Activated CD4-positive, alpha-beta T cell treated with anti-CD3 and anti-CD28 coated beads for 36 hours (primary cell): ENCODE measurements around the gene CHST3. TPM values are rescaled to one million over a fixed set of nuclear protein-coding genes. Genes with fewer than 3 reads are reported as not detected.

Experiments
- ATAC-seq: fragments of 200-7000 bp; cut with Tn5 transposase; one replicate; pipeline ENCODE4 v1.10.0; 2021; ENCODE audit warnings: mild to moderate bottlenecking, moderate library complexity
- CTCF ChIA-PET: fragments of 350-600 bp; sonication (Branson Sonifier 250); formaldehyde crosslinking; loops from one replicate; lab custom pipeline; 2021; ENCODE audit warnings: antibody characterized with exemption; lab: Charles Lee
- POLR2A ChIA-PET: fragments of 350-600 bp; sonication (Branson Sonifier 250); formaldehyde crosslinking; loops from one replicate; lab custom pipeline; 2021; ENCODE audit warnings: antibody characterized with exemption, inconsistent platforms; lab: Charles Lee
- DNase-seq: peaks from one replicate; pipeline ENCODE4 v3.0.0-alpha.2; 2020
- H3K27ac Mint-ChIP-seq: one replicate; pipeline ENCODE4 v1.8.0; 2021; ENCODE audit warnings: mixed read lengths
- H3K27me3 Mint-ChIP-seq: one replicate; pipeline ENCODE4 v1.8.0; 2021; ENCODE audit warnings: mixed read lengths
- H3K36me3 Mint-ChIP-seq: one replicate; pipeline ENCODE4 v1.8.0; 2021; ENCODE audit warnings: low read depth, mixed read lengths
- H3K4me1 Mint-ChIP-seq: one replicate; pipeline ENCODE4 v1.8.0; 2021; ENCODE audit warnings: mixed read lengths
- H3K4me3 Mint-ChIP-seq: one replicate; pipeline ENCODE4 v1.8.0; 2021; ENCODE audit warnings: mild to moderate bottlenecking, moderate library complexity, mixed read lengths
- H3K9me3 Mint-ChIP-seq: one replicate; pipeline ENCODE4 v1.8.0; 2021; ENCODE audit warnings: low read depth, mixed read lengths
- intact Hi-C, 2 experiments: fragments of 100-400 bp; cut with DNase I in 1 of 2; cut with micrococcal nuclease in 1 of 2; formaldehyde crosslinking; loops; one replicate each; pipeline versions ENCODE4 v1.14.2 to v1.15.1; 2022 to 2024; cut with DNase I, micrococcal nuclease
- total RNA-seq, 2 experiments: library from RNA; stranded (reverse); gene quantifications; one replicate each; pipeline ENCODE4 v1.2.3, GENCODE V29; 2021

The CHST3 gene
- total RNA-seq, 2 experiments from 2014 or later = 0.46 to 0.47 TPM

GRCh38 chr10:72014785-72015480 is 50.7 kb downstream of the CHST3 start:
- POLR2A ChIA-PET = no interaction called here
- H3K27me3 Mint-ChIP-seq = no peaks in the 10 kb centered on the region
- H3K27ac Mint-ChIP-seq = no peak overlapping the region
- DNase-seq (no peak), ATAC-seq (no peak)
- CTCF ChIA-PET = interaction anchor here (0.9 kb wide), 1 partner anchor 117 kb away, joined by 4 read pairs; no protein-coding TSS in a partner anchor
- no peaks in the 10 kb centered on the region for H3K4me1 Mint-ChIP-seq
- no peaks in the 10 kb centered on the region for H3K36me3 Mint-ChIP-seq
- no peak overlapping the region for H3K4me3 Mint-ChIP-seq
- intact Hi-C loops = no loop called here
- no peaks in the 10 kb centered on the region for H3K9me3 Mint-ChIP-seq

- no peak overlapping the region for H3K27ac Mint-ChIP-seq
- CTCF ChIA-PET = interaction anchor here (0.9 to 1.0 kb wide), 2 partner anchors 31 to 118 kb away, joined by 3 to 4 read pairs; no protein-coding TSS in a partner anchor
- H3K4me1 Mint-ChIP-seq = no peaks in the 10 kb centered on the region
- no peak for ATAC-seq
- H3K27me3 Mint-ChIP-seq = no peaks in the 10 kb centered on the region
- POLR2A ChIA-PET = no interaction called here
- intact Hi-C loops = no loop called here
- H3K4me3 Mint-ChIP-seq = no peak overlapping the region
- H3K36me3 Mint-ChIP-seq = no peaks in the 10 kb centered on the region
- no peak for DNase-seq
- no peaks in the 10 kb centered on the region for H3K9me3 Mint-ChIP-seq
These were observed 51.6 kb downstream of the CHST3 start for GRCh38 chr10:72015841-72016240.

- no peak for DNase-seq
- H3K4me1 Mint-ChIP-seq = no peaks in the 10 kb centered on the region
- H3K4me3 Mint-ChIP-seq = no peak overlapping the region
- H3K9me3 Mint-ChIP-seq = no peaks in the 10 kb centered on the region
- no peak overlapping the region for H3K27ac Mint-ChIP-seq
- H3K36me3 Mint-ChIP-seq = no peaks in the 10 kb centered on the region
- intact Hi-C loops = no loop called here
- ChIA-PET POLR2A (no interaction called here), CTCF (interaction anchor here (2.7 kb wide), 1 partner anchor 32 kb away, joined by 7 read pairs; no protein-coding TSS in a partner anchor)
- no peak for ATAC-seq
- H3K27me3 Mint-ChIP-seq = no peaks in the 10 kb centered on the region
These were observed 52.6 kb downstream of the CHST3 start for GRCh38 chr10:72016608-72017300.

GRCh38 chr10:72019085-72019876 is 55.1 kb downstream of the CHST3 start:
- Mint-ChIP-seq H3K4me1 (no peaks in the 10 kb centered on the region), H3K27me3 (no peaks in the 10 kb centered on the region), H3K27ac (no peak overlapping the region), H3K4me3 (no peak overlapping the region), H3K9me3 (no peaks in the 10 kb centered on the region), H3K36me3 (no peaks in the 10 kb centered on the region)
- intact Hi-C loops = no loop called here
- CTCF ChIA-PET = interaction anchor here (0.6 to 2.7 kb wide), 2 partner anchors 29 to 700 kb away, joined by 3 to 7 read pairs; partner anchors contain the start of gene SLC29A3
- no peak for ATAC-seq
- POLR2A ChIA-PET = no interaction called here
- no peak for DNase-seq

GRCh38 chr10:72020914-72021809 is 57.0 kb downstream of the CHST3 start:
- no peak for ATAC-seq
- H3K27ac Mint-ChIP-seq = no peak overlapping the region

GRCh38 chr10:72022228-72022627 is 58.0 kb downstream of the CHST3 start:
- intact Hi-C loops = no loop called here
- no peak for ATAC-seq
- no peaks in the 10 kb centered on the region for H3K9me3 Mint-ChIP-seq
- H3K4me3 Mint-ChIP-seq = no peak overlapping the region
- H3K27ac Mint-ChIP-seq = no peak overlapping the region
- H3K27me3 Mint-ChIP-seq = no peaks in the 10 kb centered on the region
- no peaks in the 10 kb centered on the region for H3K36me3 Mint-ChIP-seq
- DNase-seq = no peak
- ChIA-PET CTCF (interaction anchor here (0.6 to 1.0 kb wide), 2 partner anchors 58 to 452 kb away, joined by 3 to 4 read pairs; no protein-coding TSS in a partner anchor), POLR2A (no interaction called here)
- H3K4me1 Mint-ChIP-seq = no peaks in the 10 kb centered on the region

More at GRCh38 chr10:72020914-72021809, 57.0 kb downstream of the CHST3 start:
- DNase-seq = no peak
- Mint-ChIP-seq H3K4me3 (no peak overlapping the region), H3K27me3 (no peaks in the 10 kb centered on the region), H3K36me3 (no peaks in the 10 kb centered on the region), H3K4me1 (no peaks in the 10 kb centered on the region), H3K9me3 (no peaks in the 10 kb centered on the region)
- intact Hi-C loops = no loop called here
- POLR2A ChIA-PET = no interaction called here
- CTCF ChIA-PET = interaction anchor here (0.6 kb wide), 1 partner anchor 451 kb away, joined by 4 read pairs; no protein-coding TSS in a partner anchor

GRCh38 chr10:72024596-72024995 is 60.4 kb downstream of the CHST3 start:
- Mint-ChIP-seq H3K4me3 (no peak overlapping the region), H3K36me3 (no peaks in the 10 kb centered on the region), H3K9me3 (no peaks in the 10 kb centered on the region), H3K27me3 (no peaks in the 10 kb centered on the region), H3K4me1 (peaks cover 7% of the 10 kb centered on the region), H3K27ac (no peak overlapping the region)
- POLR2A ChIA-PET = no interaction called here
- CTCF ChIA-PET = no interaction called here
- ATAC-seq = no peak
- DNase-seq = no peak
- intact Hi-C loops = no loop called here

- no peak for ATAC-seq
- H3K27me3 Mint-ChIP-seq = peaks cover under 1% of the 10 kb centered on the region
- H3K4me3 Mint-ChIP-seq = no peak overlapping the region
- ChIA-PET CTCF (no interaction called here), POLR2A (no interaction called here)
- peaks cover 7% of the 10 kb centered on the region for H3K4me1 Mint-ChIP-seq
- intact Hi-C loops = no loop called here
- no peak for DNase-seq
- no peaks in the 10 kb centered on the region for H3K9me3 Mint-ChIP-seq
- no peak overlapping the region for H3K27ac Mint-ChIP-seq
- no peaks in the 10 kb centered on the region for H3K36me3 Mint-ChIP-seq
These were observed 61.2 kb downstream of the CHST3 start for GRCh38 chr10:72025400-72025799.

GRCh38 chr10:72025832-72026231 is 61.6 kb downstream of the CHST3 start:
- peaks cover 2% of the 10 kb centered on the region for H3K27me3 Mint-ChIP-seq
- no peaks in the 10 kb centered on the region for H3K36me3 Mint-ChIP-seq
- no peak overlapping the region for H3K27ac Mint-ChIP-seq
- DNase-seq (no peak), ATAC-seq (no peak)
- ChIA-PET CTCF (interaction anchor here (0.8 to 0.9 kb wide), 2 partner anchors 14 to 758 kb away, joined by 3 read pairs; no protein-coding TSS in a partner anchor), POLR2A (no interaction called here)
- H3K9me3 Mint-ChIP-seq = no peaks in the 10 kb centered on the region
- peaks cover 7% of the 10 kb centered on the region for H3K4me1 Mint-ChIP-seq
- intact Hi-C loops = no loop called here
- H3K4me3 Mint-ChIP-seq = no peak overlapping the region

GRCh38 chr10:72026278-72027111 is 62.3 kb downstream of the CHST3 start:
- H3K27me3 Mint-ChIP-seq = peaks cover 2% of the 10 kb centered on the region
- intact Hi-C loops = no loop called here
- H3K9me3 Mint-ChIP-seq = no peaks in the 10 kb centered on the region
- H3K27ac Mint-ChIP-seq = no peak overlapping the region
- peaks cover 7% of the 10 kb centered on the region for H3K4me1 Mint-ChIP-seq
- POLR2A ChIA-PET = no interaction called here
- CTCF ChIA-PET = interaction anchor here (0.6 to 0.9 kb wide), 3 partner anchors 14 to 759 kb away, joined by 3 read pairs; no protein-coding TSS in a partner anchor
- H3K36me3 Mint-ChIP-seq = no peaks in the 10 kb centered on the region
- no peak for ATAC-seq
- no peak overlapping the region for H3K4me3 Mint-ChIP-seq
- DNase-seq = no peak
